Smooth muscle cell (in vitro differentiated cells): ENCODE data around the gene NSMCE3. TPM values are rescaled to one million over a fixed set of nuclear protein-coding genes. Genes with fewer than 3 reads are reported as not detected.

Source experiments
- DNase-seq: peaks from one replicate; lab custom pipeline; 2025; ENCODE audit not compliant: unreplicated experiment; lab: John Stamatoyannopoulos, UW
- H2AFZ ChIP-seq: fragments of 200-600 bp; sonication (generic); 2 replicates; pipeline ENCODE4 v1.6.0; 2016; ENCODE audit warnings: antibody characterized with exemption, low read depth, mild to moderate bottlenecking
- H3F3A ChIP-seq: fragments of 200-600 bp; sonication (generic); 2 replicates; pipeline ENCODE4 v1.6.0; 2017; ENCODE audit warnings: antibody characterized with exemption, low read depth
- H3K27ac ChIP-seq: fragments of 200-600 bp; sonication (generic); 2 replicates; pipeline ENCODE4 v1.5.1; 2016; ENCODE audit warnings: low read depth, mild to moderate bottlenecking
- H3K27me3 ChIP-seq: fragments of 200-600 bp; sonication (generic); 2 replicates; pipeline ENCODE4 v1.6.1; 2016; ENCODE audit warnings: low read depth, mild to moderate bottlenecking
- H3K36me3 ChIP-seq: fragments of 200-600 bp; sonication (generic); 2 replicates; pipeline ENCODE4 v1.5.1; 2016; ENCODE audit warnings: low read depth
- H3K4me1 ChIP-seq: fragments of 200-600 bp; sonication (generic); 2 replicates; pipeline ENCODE4 v1.5.1; 2016; ENCODE audit warnings: low read depth
- H3K4me2 ChIP-seq: fragments of 200-600 bp; sonication (generic); 2 replicates; pipeline ENCODE4 v1.6.0; 2016; ENCODE audit warnings: mild to moderate bottlenecking
- H3K4me3 ChIP-seq: fragments of 200-600 bp; sonication (generic); 2 replicates; pipeline ENCODE4 v1.5.1; 2016; ENCODE audit warnings: mild to moderate bottlenecking
- H3K79me2 ChIP-seq: fragments of 200-600 bp; sonication (generic); 2 replicates; pipeline ENCODE4 v1.6.0; 2016; ENCODE audit warnings: low read depth, mild to moderate bottlenecking
- H3K9ac ChIP-seq: fragments of 200-600 bp; sonication (generic); 2 replicates; pipeline ENCODE4 v1.6.0; 2016; ENCODE audit warnings: low read depth
- H3K9me3 ChIP-seq: fragments of 200-600 bp; sonication (generic); replicated peaks from 2 replicates; pipeline ENCODE4 v1.5.1; 2016; ENCODE audit warnings: low read depth
- H4K20me1 ChIP-seq: fragments of 200-600 bp; sonication (generic); 2 replicates; pipeline ENCODE4 v1.6.0; 2016; ENCODE audit warnings: low read depth
- WGBS: methylation state at CpG from one replicate; pipeline ENCODE4 v1.1.7; 2016; ENCODE audit warnings: low lambda C conversion rate; 5-methylcytosine and 5-hydroxymethylcytosine counted together
- polyA plus RNA-seq: library from polyadenylated mRNA; unstranded; fragments of >200 nt; fragmentation: Nextera tagmentation; extraction: Ambion mirVana; gene quantifications from 2 replicates; pipeline ENCODE4 v1.2.1, GENCODE V29; 2016
- total RNA-seq: library from RNA; depleted of rRNA; stranded (reverse); fragments of >200 nt; gene quantifications from 2 replicates; pipeline ENCODE4 v1.2.3, GENCODE V29; 2014
- TF ChIP-seq, protein P1 (sequence below): fragments of 200-600 bp; sonication (generic); IDR thresholded peaks from 2 replicates; pipeline ENCODE4 v1.5.1; 2017; ENCODE audit warnings: borderline replicate concordance, mild to moderate bottlenecking, antibody characterized with exemption; ENCODE audit not compliant: insufficient read depth, poor library complexity, severe bottlenecking

Gene NSMCE3
- total and polyA plus RNA-seq, 2 experiments from 2014 or later = 19.0 to 19.4 TPM

DNA sequence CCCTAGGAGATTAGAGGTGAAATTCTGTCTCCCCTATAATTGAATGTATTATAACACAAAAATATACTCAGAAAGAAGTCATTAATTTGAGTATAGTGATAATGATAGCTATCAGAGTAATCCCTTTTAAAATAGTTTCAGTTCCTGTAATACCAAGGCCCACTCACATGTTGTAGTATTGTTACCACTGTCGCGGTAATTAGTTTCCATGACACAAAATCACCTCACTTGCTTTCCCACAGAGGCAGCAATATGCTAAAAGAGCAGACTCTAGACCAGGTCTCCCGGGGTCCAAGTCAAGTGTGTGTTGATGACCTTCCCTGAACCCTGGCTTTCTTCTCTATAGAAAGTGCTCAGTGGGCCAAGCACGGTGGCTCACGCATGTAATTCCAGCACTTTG, 39.5 kb upstream of the NSMCE3 start:
- no peak for DNase-seq
- TF ChIP-seq, protein P1, sequence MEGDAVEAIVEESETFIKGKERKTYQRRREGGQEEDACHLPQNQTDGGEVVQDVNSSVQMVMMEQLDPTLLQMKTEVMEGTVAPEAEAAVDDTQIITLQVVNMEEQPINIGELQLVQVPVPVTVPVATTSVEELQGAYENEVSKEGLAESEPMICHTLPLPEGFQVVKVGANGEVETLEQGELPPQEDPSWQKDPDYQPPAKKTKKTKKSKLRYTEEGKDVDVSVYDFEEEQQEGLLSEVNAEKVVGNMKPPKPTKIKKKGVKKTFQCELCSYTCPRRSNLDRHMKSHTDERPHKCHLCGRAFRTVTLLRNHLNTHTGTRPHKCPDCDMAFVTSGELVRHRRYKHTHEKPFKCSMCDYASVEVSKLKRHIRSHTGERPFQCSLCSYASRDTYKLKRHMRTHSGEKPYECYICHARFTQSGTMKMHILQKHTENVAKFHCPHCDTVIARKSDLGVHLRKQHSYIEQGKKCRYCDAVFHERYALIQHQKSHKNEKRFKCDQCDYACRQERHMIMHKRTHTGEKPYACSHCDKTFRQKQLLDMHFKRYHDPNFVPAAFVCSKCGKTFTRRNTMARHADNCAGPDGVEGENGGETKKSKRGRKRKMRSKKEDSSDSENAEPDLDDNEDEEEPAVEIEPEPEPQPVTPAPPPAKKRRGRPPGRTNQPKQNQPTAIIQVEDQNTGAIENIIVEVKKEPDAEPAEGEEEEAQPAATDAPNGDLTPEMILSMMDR = no peak
- Histone ChIP-seq H3K36me3 (no peaks in the 10 kb centered on the region), H3K4me1 (no peaks in the 10 kb centered on the region), H3K9ac (no peak overlapping the region), H3K79me2 (no peaks in the 10 kb centered on the region), H3K27ac (no peak overlapping the region), H3F3A (no peaks in the 10 kb centered on the region), H3K4me3 (no peak overlapping the region), H4K20me1 (no peaks in the 10 kb centered on the region), H3K4me2 (no peak overlapping the region), H3K9me3 (no peaks in the 10 kb centered on the region), H2AFZ (no peak overlapping the region), H3K27me3 (no peaks in the 10 kb centered on the region)
- 95% methylated on average over 5 of the region's 5 CpGs for whole genome bisulfite sequencing

DNA sequence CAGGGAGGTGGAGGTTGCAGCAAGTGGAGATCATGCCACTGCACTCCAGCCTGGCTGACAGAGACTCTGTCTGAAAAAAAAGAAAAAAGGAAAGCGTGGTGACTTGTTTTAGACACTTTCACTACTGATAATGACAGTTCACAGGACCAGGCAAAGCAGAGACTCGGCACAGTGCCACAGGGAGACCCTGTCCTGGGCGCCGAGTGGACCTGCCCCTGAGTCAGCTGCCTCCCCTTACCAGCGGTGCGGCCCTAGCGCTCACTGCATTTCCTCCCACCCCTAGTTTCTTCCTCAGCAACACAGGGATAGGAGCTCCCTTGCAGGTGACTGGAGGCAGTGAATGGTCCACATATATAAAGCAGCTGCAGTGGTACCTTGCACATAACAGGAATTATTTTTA, 38.7 kb upstream of the NSMCE3 start:
- Histone ChIP-seq H3K27me3 (no peaks in the 10 kb centered on the region), H3F3A (no peaks in the 10 kb centered on the region), H3K4me3 (no peak overlapping the region), H4K20me1 (no peaks in the 10 kb centered on the region), H2AFZ (no peak overlapping the region), H3K9ac (no peak overlapping the region), H3K36me3 (no peaks in the 10 kb centered on the region), H3K4me2 (no peak overlapping the region), H3K9me3 (no peaks in the 10 kb centered on the region), H3K27ac (no peak overlapping the region), H3K79me2 (no peaks in the 10 kb centered on the region), H3K4me1 (no peaks in the 10 kb centered on the region)
- 74% methylated on average over 7 of the region's 7 CpGs for WGBS
- TF ChIP-seq, protein P1 = no peak
- DNase-seq = no peak

DNA sequence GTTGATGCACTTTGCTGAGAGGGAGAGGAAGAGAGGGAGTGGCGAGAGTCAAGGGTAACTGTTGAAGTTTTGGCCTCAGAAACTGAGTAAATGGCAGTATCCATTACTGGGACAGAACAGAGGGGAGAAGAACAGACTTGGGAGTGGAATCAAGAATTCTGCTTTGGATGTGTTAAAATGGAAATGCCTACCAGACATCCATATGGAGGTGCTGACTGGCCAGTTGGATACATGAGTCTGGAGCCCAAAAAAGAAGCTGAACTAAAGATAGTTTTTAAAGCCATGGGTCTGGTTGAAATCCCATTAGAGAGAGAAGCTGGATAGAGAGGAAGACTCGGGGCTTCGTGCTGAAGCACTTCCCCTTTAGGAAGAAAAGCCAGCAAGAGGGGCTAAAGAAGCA, 35.9 kb upstream of the NSMCE3 start:
- Histone ChIP-seq H3K4me1 (no peaks in the 10 kb centered on the region), H3K9ac (no peak overlapping the region), H3K27ac (no peak overlapping the region), H2AFZ (no peak overlapping the region), H3K27me3 (no peaks in the 10 kb centered on the region), H4K20me1 (no peaks in the 10 kb centered on the region), H3F3A (no peaks in the 10 kb centered on the region), H3K9me3 (no peaks in the 10 kb centered on the region), H3K4me2 (no peak overlapping the region), H3K36me3 (no peaks in the 10 kb centered on the region), H3K4me3 (no peak overlapping the region), H3K79me2 (no peaks in the 10 kb centered on the region)
- TF ChIP-seq, protein P1 = no peak
- WGBS = 90% methylated on average over 3 of the region's 3 CpGs
- DNase-seq = no peak

DNA sequence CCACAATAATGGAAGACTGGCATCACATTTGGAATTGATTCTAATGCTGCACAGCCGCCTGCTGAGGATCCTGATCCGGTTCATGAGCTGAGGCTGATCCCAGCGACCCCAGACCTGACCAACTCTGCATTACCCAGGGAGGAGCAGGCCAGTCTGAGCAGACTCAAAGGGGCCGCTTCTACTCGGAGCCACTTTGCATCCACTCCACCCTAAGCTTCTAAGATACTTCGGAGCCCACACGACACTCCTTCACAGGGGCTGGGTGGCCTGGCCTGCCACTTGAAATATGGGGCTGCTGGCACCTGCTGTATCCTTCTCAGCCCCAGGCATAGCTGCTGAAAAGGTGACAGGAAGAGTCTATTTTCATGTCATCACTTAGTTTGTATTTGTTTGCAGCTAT, 33.2 kb upstream of the NSMCE3 start:
- Histone ChIP-seq H3F3A (no peaks in the 10 kb centered on the region), H3K9me3 (no peaks in the 10 kb centered on the region), H4K20me1 (no peaks in the 10 kb centered on the region), H3K27ac (no peak overlapping the region), H3K4me1 (no peaks in the 10 kb centered on the region), H3K4me2 (no peak overlapping the region), H3K4me3 (no peak overlapping the region), H3K79me2 (no peaks in the 10 kb centered on the region), H3K9ac (no peak overlapping the region), H2AFZ (no peak overlapping the region), H3K27me3 (no peaks in the 10 kb centered on the region), H3K36me3 (no peaks in the 10 kb centered on the region)
- 89% methylated on average over 7 of the region's 7 CpGs for WGBS
- no peak for DNase-seq
- TF ChIP-seq, protein P1 = no peak
